ENCODE data around the gene CDKN2AIP. TPM values are rescaled to one million over a fixed set of nuclear protein-coding genes. Genes with fewer than 3 reads are reported as not detected.
A peak's percentile ranks its signal among the peaks of the same experiment; 100 is the strongest.
"Not testable (repeated sequence)": the region's sequence is repeated elsewhere in the genome, so short reads cannot be mapped to it uniquely, and the experiment has no call there.

The CDKN2AIP gene
- polyA plus RNA-seq, 4 donors, result 14.8 to 33.9 (median 19.7) TPM

- Histone ChIP-seq H3K27ac (ENCODE audit: low read depth in 1 of 3, low read length in 2 of 3) (no peak overlapping the region), H3K4me3 (ENCODE audit: low read depth in 1 of 3, low read length in 3 of 3) (no peak overlapping the region), H3K27me3 (ENCODE audit: control insufficient read depth in 3 of 3, insufficient read depth in 3 of 3, low read length in 3 of 3) (no peaks in the 10 kb centered on the region), H3K4me1 (ENCODE audit: control insufficient read depth in 3 of 3, insufficient read depth in 2 of 3, low read depth in 1 of 3, low read length in 2 of 3) (no peaks in the 10 kb centered on the region), H3K9me3 (ENCODE audit: control insufficient read depth in 2 of 2, insufficient read depth in 1 of 2, low read depth in 1 of 2, low read length in 1 of 2) (no peaks in the 10 kb centered on the region), H3K36me3 (ENCODE audit: control insufficient read depth in 3 of 3, insufficient read depth in 2 of 3, low read depth in 1 of 3, low read length in 3 of 3) (no peaks in the 10 kb centered on the region)
- FAIRE-seq (no peak), DNase-seq (no peak)
- 65 to 73% (median 67%) methylated on average over 9 of the region's 9 CpGs for WGBS, 3 donors
Observed at GRCh38 chr4:183422962-183423631, 21.3 kb upstream of the CDKN2AIP start.

GRCh38 chr4:183424109-183424744, 20.2 kb upstream of the CDKN2AIP start:
- Histone ChIP-seq H3K27me3 (ENCODE audit: control insufficient read depth in 3 of 3, insufficient read depth in 3 of 3, low read length in 3 of 3) (no peaks in the 10 kb centered on the region), H3K4me3 (ENCODE audit: low read depth in 1 of 3, low read length in 3 of 3) (no peak overlapping the region), H3K9me3 (ENCODE audit: control insufficient read depth in 2 of 2, insufficient read depth in 1 of 2, low read depth in 1 of 2, low read length in 1 of 2) (no peaks in the 10 kb centered on the region), H3K36me3 (ENCODE audit: control insufficient read depth in 3 of 3, insufficient read depth in 2 of 3, low read depth in 1 of 3, low read length in 3 of 3) (no peaks in the 10 kb centered on the region), H3K27ac (ENCODE audit: low read depth in 1 of 3, low read length in 2 of 3) (no peak overlapping the region), H3K4me1 (ENCODE audit: control insufficient read depth in 3 of 3, insufficient read depth in 2 of 3, low read depth in 1 of 3, low read length in 2 of 3) (no peaks in the 10 kb centered on the region)
- FAIRE-seq (no peak), DNase-seq (no peak)
- 63 to 73% (median 69%) methylated on average over 5 of the region's 5 CpGs for WGBS, 3 donors

GRCh38 chr4:183426507-183426906, 17.9 kb upstream of the CDKN2AIP start:
- Histone ChIP-seq H3K4me1 (ENCODE audit: control insufficient read depth in 3 of 3, insufficient read depth in 2 of 3, low read depth in 1 of 3, low read length in 2 of 3) (peaks cover 0 to 9% (median 3%) of the 10 kb centered on the region in 3 donors), H3K27me3 (ENCODE audit: control insufficient read depth in 3 of 3, insufficient read depth in 3 of 3, low read length in 3 of 3) (no peaks in the 10 kb centered on the region), H3K9me3 (ENCODE audit: control insufficient read depth in 2 of 2, insufficient read depth in 1 of 2, low read depth in 1 of 2, low read length in 1 of 2) (no peaks in the 10 kb centered on the region), H3K27ac (ENCODE audit: low read depth in 1 of 3, low read length in 2 of 3) (no peak overlapping the region), H3K4me3 (ENCODE audit: low read depth in 1 of 3, low read length in 3 of 3) (no peak overlapping the region), H3K36me3 (ENCODE audit: control insufficient read depth in 3 of 3, insufficient read depth in 2 of 3, low read depth in 1 of 3, low read length in 3 of 3) (no peaks in the 10 kb centered on the region)
- WGBS, 3 donors, result 68 to 77% (median 76%) methylated on average over 6 of the region's 6 CpGs
- DNase-seq (no peak), FAIRE-seq (no peak)

GRCh38 chr4:183429489-183429888, 14.9 kb upstream of the CDKN2AIP start:
- no peak overlapping the region for H3K4me3 ChIP-seq (ENCODE audit: low read depth in 1 of 3, low read length in 3 of 3)
- no peak for DNase-seq
- H3K4me1 ChIP-seq (ENCODE audit: control insufficient read depth in 3 of 3, insufficient read depth in 2 of 3, low read depth in 1 of 3, low read length in 2 of 3), result peaks cover 0 to 9% (median 3%) of the 10 kb centered on the region in 3 donors
- no peak for FAIRE-seq
- WGBS, 3 donors, result 89 to 94% (median 93%) methylated on average over 7 of the region's 7 CpGs
- no peak overlapping the region for H3K27ac ChIP-seq (ENCODE audit: low read depth in 1 of 3, low read length in 2 of 3)
- H3K27me3 ChIP-seq (ENCODE audit: control insufficient read depth in 3 of 3, insufficient read depth in 3 of 3, low read length in 3 of 3), result no peaks in the 10 kb centered on the region
- H3K36me3 ChIP-seq (ENCODE audit: control insufficient read depth in 3 of 3, insufficient read depth in 2 of 3, low read depth in 1 of 3, low read length in 3 of 3), result no peaks in the 10 kb centered on the region
- H3K9me3 ChIP-seq (ENCODE audit: control insufficient read depth in 2 of 2, insufficient read depth in 1 of 2, low read depth in 1 of 2, low read length in 1 of 2), result no peaks in the 10 kb centered on the region

GRCh38 chr4:183430317-183430993, 14.0 kb upstream of the CDKN2AIP start:
- DNase-seq, result peak; percentile 48 to 50
- peak overlapping the region in 2 of 3 donors; percentile 41 to 52 for H3K27ac ChIP-seq (ENCODE audit: low read depth in 1 of 3, low read length in 2 of 3)
- no peaks in the 10 kb centered on the region for H3K27me3 ChIP-seq (ENCODE audit: control insufficient read depth in 3 of 3, insufficient read depth in 3 of 3, low read length in 3 of 3)
- peaks cover 0 to 9% (median 3%) of the 10 kb centered on the region in 3 donors for H3K4me1 ChIP-seq (ENCODE audit: control insufficient read depth in 3 of 3, insufficient read depth in 2 of 3, low read depth in 1 of 3, low read length in 2 of 3)
- no peak overlapping the region for H3K4me3 ChIP-seq (ENCODE audit: low read depth in 1 of 3, low read length in 3 of 3)
- H3K36me3 ChIP-seq (ENCODE audit: control insufficient read depth in 3 of 3, insufficient read depth in 2 of 3, low read depth in 1 of 3, low read length in 3 of 3), result no peaks in the 10 kb centered on the region
- WGBS, 3 donors, result 48 to 53% (median 51%) methylated on average over 11 to 12 of the region's 12 CpGs
- no peak for FAIRE-seq
- H3K9me3 ChIP-seq (ENCODE audit: control insufficient read depth in 2 of 2, insufficient read depth in 1 of 2, low read depth in 1 of 2, low read length in 1 of 2), result no peaks in the 10 kb centered on the region

- DNase-seq, result no peak
- H3K27ac ChIP-seq (ENCODE audit: low read depth in 1 of 3, low read length in 2 of 3), result peak overlapping the region in 2 of 3 donors; percentile 41 to 52
- H3K27me3 ChIP-seq (ENCODE audit: control insufficient read depth in 3 of 3, insufficient read depth in 3 of 3, low read length in 3 of 3), result no peaks in the 10 kb centered on the region
- WGBS, 3 donors, result 8 to 24% (median 22%) methylated on average over 3 of the region's 3 CpGs
- H3K4me1 ChIP-seq (ENCODE audit: control insufficient read depth in 3 of 3, insufficient read depth in 2 of 3, low read depth in 1 of 3, low read length in 2 of 3), result peaks cover 0 to 9% (median 3%) of the 10 kb centered on the region in 3 donors
- no peak for FAIRE-seq
- H3K4me3 ChIP-seq (ENCODE audit: low read depth in 1 of 3, low read length in 3 of 3), result no peak overlapping the region
- no peaks in the 10 kb centered on the region for H3K9me3 ChIP-seq (ENCODE audit: control insufficient read depth in 2 of 2, insufficient read depth in 1 of 2, low read depth in 1 of 2, low read length in 1 of 2)
- H3K36me3 ChIP-seq (ENCODE audit: control insufficient read depth in 3 of 3, insufficient read depth in 2 of 3, low read depth in 1 of 3, low read length in 3 of 3), result no peaks in the 10 kb centered on the region
Observed at GRCh38 chr4:183430994-183431347, 13.5 kb upstream of the CDKN2AIP start.

- Histone ChIP-seq H3K36me3 (ENCODE audit: control insufficient read depth in 3 of 3, insufficient read depth in 2 of 3, low read depth in 1 of 3, low read length in 3 of 3) (no peaks in the 10 kb centered on the region), H3K9me3 (ENCODE audit: control insufficient read depth in 2 of 2, insufficient read depth in 1 of 2, low read depth in 1 of 2, low read length in 1 of 2) (no peaks in the 10 kb centered on the region), H3K4me3 (ENCODE audit: low read depth in 1 of 3, low read length in 3 of 3) (no peak overlapping the region), H3K4me1 (ENCODE audit: control insufficient read depth in 3 of 3, insufficient read depth in 2 of 3, low read depth in 1 of 3, low read length in 2 of 3) (peaks cover 0 to 10% (median 3%) of the 10 kb centered on the region in 3 donors), H3K27me3 (ENCODE audit: control insufficient read depth in 3 of 3, insufficient read depth in 3 of 3, low read length in 3 of 3) (no peaks in the 10 kb centered on the region), H3K27ac (ENCODE audit: low read depth in 1 of 3, low read length in 2 of 3) (no peak overlapping the region)
- 86 to 92% (median 87%) methylated on average over 9 of the region's 9 CpGs for WGBS, 3 donors
- DNase-seq (no peak), FAIRE-seq (no peak)
Observed at GRCh38 chr4:183431614-183432013, 12.8 kb upstream of the CDKN2AIP start.

GRCh38 chr4:183433183-183433582, 11.3 kb upstream of the CDKN2AIP start:
- not testable (repeated sequence) for H3K27ac ChIP-seq (ENCODE audit: low read depth in 1 of 3, low read length in 2 of 3); FAIRE-seq; DNase-seq; H3K36me3 ChIP-seq (ENCODE audit: control insufficient read depth in 3 of 3, insufficient read depth in 2 of 3, low read depth in 1 of 3, low read length in 3 of 3); H3K27me3 ChIP-seq (ENCODE audit: control insufficient read depth in 3 of 3, insufficient read depth in 3 of 3, low read length in 3 of 3); H3K9me3 ChIP-seq (ENCODE audit: control insufficient read depth in 2 of 2, insufficient read depth in 1 of 2, low read depth in 1 of 2, low read length in 1 of 2); H3K4me3 ChIP-seq (ENCODE audit: low read depth in 1 of 3, low read length in 3 of 3)
- WGBS, 3 donors, result 89 to 90% (median 89%) methylated on average over 12 to 27 of the region's 27 CpGs
- H3K4me1 ChIP-seq (ENCODE audit: control insufficient read depth in 3 of 3, insufficient read depth in 2 of 3, low read depth in 1 of 3, low read length in 2 of 3), result peaks cover 0 to 22% (median 3%) of the 10 kb centered on the region in 3 donors

Measured in small intestine (tissue), 7 donors.